A549 (cell line): ENCODE measurements around the gene PNPLA2. TPM values are rescaled to one million over a fixed set of nuclear protein-coding genes. Genes with fewer than 3 reads are reported as not detected.

ENCODE experiments used
- ATAC-seq, 2 experiments: fragments of 200-7000 bp in 1 of 2; fragments of >200 bp in 1 of 2; cut with Nextera tagmentation in 1 of 2; cut with Tn5 transposase in 1 of 2; 3 replicates each; pipeline versions ENCODE4 v1.8.0 to v1.9.1; 2018 to 2020; ENCODE audit warnings: mild to moderate bottlenecking in 1 of 2, moderate library complexity in 1 of 2
- CTCF ChIA-PET: fragments of 300-600 bp; sonication (Branson Sonifier 250); formaldehyde crosslinking; extraction: SDS; loops from one replicate; lab custom pipeline; 2021; ENCODE audit warnings: antibody characterized with exemption, inconsistent platforms; lab: Yijun Ruan, JAX
- POLR2A ChIA-PET: fragments of 350-600 bp; formaldehyde crosslinking; extraction: SDS; loops from one replicate; lab custom pipeline; 2021; ENCODE audit warnings: antibody characterized with exemption, inconsistent platforms; lab: Yijun Ruan, JAX
- DNase-seq, 2 experiments: peaks; one replicate each; pipeline versions ENCODE4 v3.0.0 to v3.0.0-alpha.2; 2011 to 2016; ENCODE audit warnings: low read depth in 1 of 2, low spot score in 1 of 2
- FAIRE-seq: peaks from 2 replicates; lab custom pipeline; 2011; peaks lifted over from hg19 to GRCh38; lab: Jason Lieb, UNC
- H3K27ac ChIP-seq, 2 experiments: fragments of >200 bp; sonication (Bioruptor Twin); formaldehyde crosslinking; 3 replicates each; pipeline ENCODE4 v1.5.1; 2016 to 2017
- H3K4me1 ChIP-seq: fragments of >200 bp; sonication (Bioruptor Twin); formaldehyde crosslinking; 3 replicates; pipeline ENCODE4 v1.6.1; 2016
- H3K4me2 ChIP-seq: fragments of >200 bp; sonication (Bioruptor Twin); formaldehyde crosslinking; 3 replicates; pipeline ENCODE4 v1.6.1; 2016
- H3K4me3 ChIP-seq: fragments of >200 bp; sonication (Bioruptor Twin); formaldehyde crosslinking; 3 replicates; pipeline ENCODE4 v1.5.1; 2016
- H3K9me3 ChIP-seq: fragments of >200 bp; sonication (Bioruptor Twin); formaldehyde crosslinking; 3 replicates; pipeline ENCODE4 v1.6.1; 2016
- ATOH8 ChIP-seq: fragments of 250-450 bp; sonication (Bioruptor Pico); IDR thresholded peaks from 2 replicates; pipeline ENCODE4 v1.5.0; 2020; ENCODE audit warnings: low read depth, mild to moderate bottlenecking, moderate library complexity
- BCL3 ChIP-seq: fragments of >200 bp; sonication (Bioruptor Twin); formaldehyde crosslinking; IDR thresholded peaks from 3 replicates; pipeline ENCODE4 v1.6.1; 2016
- CBX8 ChIP-seq: fragments of 200-600 bp; sonication (generic); IDR thresholded peaks from 2 replicates; pipeline ENCODE4 v1.6.1; 2016
- CHD2 ChIP-seq: fragments of 150-350 bp; IDR thresholded peaks from 2 replicates; pipeline ENCODE4 v1.6.1; 2014; ENCODE audit warnings: low read length; ENCODE audit not compliant: partially characterized antibody
- CHD4 ChIP-seq: fragments of 200-600 bp; sonication (generic); IDR thresholded peaks from 2 replicates; pipeline ENCODE4 v1.6.1; 2016; ENCODE audit warnings: antibody characterized with exemption, mild to moderate bottlenecking, borderline replicate concordance
- EHF ChIP-seq: fragments of 250-450 bp; sonication (Bioruptor Pico); IDR thresholded peaks from 2 replicates; pipeline ENCODE4 v1.5.0; 2020; ENCODE audit warnings: mild to moderate bottlenecking
- EP300 ChIP-seq, 2 experiments: fragments of >200 bp; sonication (Bioruptor Twin); formaldehyde crosslinking; IDR thresholded peaks; 2 replicates in 1 of 2; 3 replicates in 1 of 2; pipeline ENCODE4 v1.6.1; 2016 to 2017
- FOSL2 ChIP-seq, 2 experiments: fragments of 450-650 bp in 1 of 2; fragments of >200 bp in 1 of 2; sonication (Bioruptor Twin) in 1 of 2; formaldehyde crosslinking; IDR thresholded peaks; 2 replicates each; pipeline versions ENCODE4 v1.5.0 to v1.6.1; 2016 to 2020; ENCODE audit warnings: mild to moderate bottlenecking in 1 of 2, moderate library complexity in 1 of 2
- GATA3 ChIP-seq: IDR thresholded peaks from 2 replicates; pipeline ENCODE4 v1.6.1; 2012; ENCODE audit warnings: borderline replicate concordance
- HDAC2 ChIP-seq: fragments of 200-600 bp; sonication (generic); IDR thresholded peaks from 2 replicates; pipeline ENCODE4 v1.6.1; 2016
- HEYL ChIP-seq: fragments of 250-450 bp; sonication (Bioruptor Pico); IDR thresholded peaks from 2 replicates; pipeline ENCODE4 v1.8.0; 2021; ENCODE audit warnings: mild to moderate bottlenecking, moderate library complexity
- HOXB13 ChIP-seq: fragments of 250-450 bp; sonication (Bioruptor Pico); IDR thresholded peaks from 2 replicates; pipeline ENCODE4 v1.5.0; 2020; ENCODE audit warnings: low read depth, mild to moderate bottlenecking, moderate library complexity
- HOXB5 ChIP-seq: fragments of 250-450 bp; sonication (Bioruptor Pico); IDR thresholded peaks from 2 replicates; pipeline ENCODE4 v1.5.0; 2020; ENCODE audit warnings: mild to moderate bottlenecking, moderate library complexity
- JUNB ChIP-seq: fragments of >200 bp; sonication (Bioruptor Twin); formaldehyde crosslinking; IDR thresholded peaks from 2 replicates; pipeline ENCODE4 v1.6.1; 2016
- MAZ ChIP-seq: fragments of 150-350 bp; IDR thresholded peaks from 2 replicates; pipeline ENCODE4 v1.6.1; 2014; ENCODE audit warnings: antibody characterized with exemption, low read depth, low read length, borderline replicate concordance
- NFE2L2 ChIP-seq: fragments of 150-350 bp; conservative IDR thresholded peaks from 2 replicates; pipeline ENCODE4 v1.6.1; 2014; ENCODE audit warnings: low read length
- NR3C1 ChIP-seq: fragments of >200 bp; sonication (Bioruptor Twin); formaldehyde crosslinking; IDR thresholded peaks from 3 replicates; pipeline ENCODE4 v1.6.1; 2017
- RFX5 ChIP-seq: fragments of 450-650 bp; IDR thresholded peaks from 2 replicates; pipeline ENCODE4 v1.7.1; 2014; ENCODE audit warnings: antibody characterized with exemption, mild to moderate bottlenecking, moderate library complexity
- RNF2 ChIP-seq: fragments of 200-600 bp; sonication (generic); IDR thresholded peaks from 2 replicates; pipeline ENCODE4 v1.6.1; 2016; ENCODE audit warnings: low read depth, mild to moderate bottlenecking, antibody characterized with exemption, moderate library complexity, borderline replicate concordance
- SMC3 ChIP-seq: fragments of >200 bp; sonication (Bioruptor Twin); formaldehyde crosslinking; IDR thresholded peaks from 3 replicates; pipeline ENCODE4 v1.6.1; 2018; ENCODE audit warnings: inconsistent platforms
- USF2 ChIP-seq: fragments of 450-650 bp; IDR thresholded peaks from 2 replicates; pipeline ENCODE4 v1.6.1; 2014; ENCODE audit warnings: antibody characterized with exemption
- WGBS: methylation state at CpG from one replicate; pipeline ENCODE4 v1.1.6; 2017; ENCODE audit errors: missing lambda C conversion rate; 5-methylcytosine and 5-hydroxymethylcytosine counted together
- polyA plus RNA-seq, 4 experiments: library from polyadenylated mRNA; depleted of rRNA in 3 of 4; stranded (reverse); fragments of >200 nt; fragmentation: RNase III in 1 of 4; extraction: RNeasy Plus Mini Kit Qiagen cat#74134 plus additional on column Dnase treatment in 1 of 4; gene quantifications; 2 replicates in 3 of 4; 3 replicates in 1 of 4; pipeline ENCODE4 v1.2.3, GENCODE V29; 2011 to 2017
- TF ChIP-seq, protein P1 (sequence below): IDR thresholded peaks from 2 replicates; pipeline ENCODE4 v1.6.1; 2012; ENCODE audit warnings: low read depth, borderline replicate concordance

The PNPLA2 gene
- polyA plus RNA-seq, 2 of the 4 experiments (the other 2 are of a cell fraction), result 13.2 to 25.4 TPM

GRCh38 chr11:869399-870126, 50.8 kb downstream of the PNPLA2 start (continued):
- TF ChIP-seq ATOH8 (CRISPR knock-in tag), result no peak
- no peak for TF ChIP-seq HEYL

GRCh38 chr11:870127-870413, 51.4 kb downstream of the PNPLA2 start:
- peak; percentile 35 to 48; a peak in 5 of 6 replicates for ATAC-seq
- 82% methylated on average over 6 of the region's 8 CpGs for WGBS
- FAIRE-seq, result no peak
- DNase-seq, result no peak
- Histone ChIP-seq H3K9me3 (no peaks in the 10 kb centered on the region), H3K4me3 (no peak overlapping the region), H3K27ac (no peak overlapping the region), H3K4me2 (no peak overlapping the region), H3K4me1 (peaks cover 24% of the 10 kb centered on the region; the same call in 2 of the 3 replicates)
- ChIA-PET POLR2A (interaction anchor here (1.7 kb wide), 1 partner anchor 26 kb away, joined by 6 read pairs; no protein-coding TSS in a partner anchor), CTCF (interaction anchor here (0.8 to 3.3 kb wide), 9 partner anchors 9 to 183 kb away, joined by 3 to 14 read pairs (median 4); partner anchors contain the start of gene AP2A2)
- 0 out of 3 replicates have a peak, but pooled peaks have one; percentile 36 for TF ChIP-seq SMC3
- TF ChIP-seq EHF (CRISPR knock-in tag), result no peak

- no peaks in the 10 kb centered on the region for H3K9me3 ChIP-seq
- 98% methylated on average over 7 of the region's 8 CpGs for WGBS
- no peak for DNase-seq
- ATAC-seq, result peak in 1 of 2 experiments; percentile 0; a peak in 2 of 6 replicates
- ChIA-PET CTCF (interaction anchor here (0.8 to 3.3 kb wide), 10 partner anchors 9 to 183 kb away, joined by 3 to 14 read pairs (median 4); partner anchors contain the start of gene AP2A2), POLR2A (interaction anchor here (1.7 kb wide), 1 partner anchor 26 kb away, joined by 6 read pairs; no protein-coding TSS in a partner anchor)
- no peak overlapping the region for H3K27ac ChIP-seq
- no peak overlapping the region for H3K4me2 ChIP-seq
- FAIRE-seq, result no peak
- H3K4me1 ChIP-seq, result peaks cover 21% of the 10 kb centered on the region; the same call in 2 of the 3 replicates
- no peak overlapping the region for H3K4me3 ChIP-seq
- TF ChIP-seq RFX5, result no peak
- TF ChIP-seq, protein P1, sequence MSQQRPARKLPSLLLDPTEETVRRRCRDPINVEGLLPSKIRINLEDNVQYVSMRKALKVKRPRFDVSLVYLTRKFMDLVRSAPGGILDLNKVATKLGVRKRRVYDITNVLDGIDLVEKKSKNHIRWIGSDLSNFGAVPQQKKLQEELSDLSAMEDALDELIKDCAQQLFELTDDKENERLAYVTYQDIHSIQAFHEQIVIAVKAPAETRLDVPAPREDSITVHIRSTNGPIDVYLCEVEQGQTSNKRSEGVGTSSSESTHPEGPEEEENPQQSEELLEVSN, result no peak
These were observed 51.7 kb downstream of the PNPLA2 start for GRCh38 chr11:870418-870817.

- H3K4me2 ChIP-seq, result no peak overlapping the region
- ChIA-PET CTCF (interaction anchor here (0.6 to 2.2 kb wide), 5 partner anchors 11 to 180 kb away, joined by 3 to 8 read pairs (median 3); no protein-coding TSS in a partner anchor), POLR2A (no interaction called here)
- no peak for TF ChIP-seq EHF (CRISPR knock-in tag)
- DNase-seq, result no peak
- H3K4me3 ChIP-seq, result no peak overlapping the region
- H3K27ac ChIP-seq, result no peak overlapping the region
- no peak for ATAC-seq
- no peak for FAIRE-seq
- no peaks in the 10 kb centered on the region for H3K9me3 ChIP-seq
- H3K4me1 ChIP-seq, result peaks cover 11% of the 10 kb centered on the region; the same call in 2 of the 3 replicates
- WGBS, result 84% methylated on average over 8 of the region's 9 CpGs
These were observed 52.8 kb downstream of the PNPLA2 start for GRCh38 chr11:871472-871871.

GRCh38 chr11:872799-873198, 54.1 kb downstream of the PNPLA2 start:
- POLR2A ChIA-PET, result no interaction called here
- Histone ChIP-seq H3K4me2 (no peak overlapping the region), H3K9me3 (no peaks in the 10 kb centered on the region), H3K4me1 (peaks cover 5% of the 10 kb centered on the region; the same call in 1 of the 3 replicates), H3K4me3 (no peak overlapping the region), H3K27ac (no peak overlapping the region)
- CTCF ChIA-PET, result interaction anchor here (1.2 to 2.2 kb wide), 3 partner anchors 25 to 178 kb away, joined by 3 to 8 read pairs (median 5); no protein-coding TSS in a partner anchor
- no peak for TF ChIP-seq EP300 (IDR thresholded peaks at IDR 0.05)
- TF ChIP-seq HDAC2, result no peak
- no peak for TF ChIP-seq USF2
- TF ChIP-seq HOXB13 (CRISPR knock-in tag), result no peak
- TF ChIP-seq NFE2L2, result no peak
- no peak for TF ChIP-seq CBX8
- no peak for TF ChIP-seq CHD4
- TF ChIP-seq EHF (CRISPR knock-in tag), result no peak
- no peak for TF ChIP-seq FOSL2 (IDR thresholded peaks at IDR 0.05)
- TF ChIP-seq FOSL2 (CRISPR knock-in tag; IDR thresholded peaks at IDR 0.05), result no peak
- TF ChIP-seq GATA3, result no peak
- TF ChIP-seq BCL3, result no peak
- TF ChIP-seq, protein P1, result no peak
- no peak for TF ChIP-seq HOXB5 (CRISPR knock-in tag)
- no peak for TF ChIP-seq CHD2
- TF ChIP-seq MAZ, result no peak
- no peak for TF ChIP-seq NR3C1
- no peak for TF ChIP-seq RNF2
- TF ChIP-seq JUNB, result no peak
- 80% methylated on average over 9 of the region's 9 CpGs for WGBS
- DNase-seq (no peak), ATAC-seq (no peak), FAIRE-seq (no peak)
